DOHH2 (cell line): ENCODE data around the gene CUL7.

ENCODE experiments used
- CTCF ChIP-seq: fragments of 200-600 bp; sonication (generic); IDR thresholded peaks from one replicate; pipeline ENCODE4 v1.5.1; 2014; ENCODE audit warnings: antibody characterized with exemption, mild to moderate bottlenecking, low read depth, low read length; ENCODE audit not compliant: poor library complexity, severe bottlenecking
- EZH2phosphoT487 ChIP-seq: fragments of 200-600 bp; sonication (generic); IDR thresholded peaks from 2 replicates; pipeline ENCODE4 v1.6.1; 2017; ENCODE audit warnings: borderline replicate concordance, mild to moderate bottlenecking, antibody characterized with exemption, low read length, moderate library complexity, mixed read lengths

- no peak for TF ChIP-seq CTCF
- TF ChIP-seq EZH2phosphoT487: no peak
These were observed 63.7 kb downstream of the CUL7 start for GRCh38 chr6:42989923-42990322.
